OCI-LY1 (cell line): ENCODE data around the gene HMCES.

Source experiments
- H2AFZ ChIP-seq: fragments of 200-600 bp; sonication (generic), shearing (Covaris generic); 2 replicates; pipeline ENCODE4 v1.6.0; 2014; ENCODE audit warnings: antibody characterized with exemption, mild to moderate bottlenecking, low read length
- H3F3A ChIP-seq: fragments of 200-600 bp; sonication (generic), shearing (Covaris generic); 2 replicates; pipeline ENCODE4 v1.6.0; 2014; ENCODE audit warnings: mild to moderate bottlenecking, antibody characterized with exemption, low read length, moderate library complexity; ENCODE audit not compliant: insufficient read depth
- H3K27ac ChIP-seq: fragments of 200-600 bp; sonication (generic); 2 replicates; pipeline ENCODE4 v1.5.1; 2014; ENCODE audit warnings: low read length, mixed run types, mild to moderate bottlenecking, low read depth; ENCODE audit not compliant: poor library complexity, severe bottlenecking
- H3K27me3 ChIP-seq: fragments of 200-600 bp; sonication (generic); 2 replicates; pipeline ENCODE4 v1.6.0; 2014; ENCODE audit warnings: antibody characterized with exemption, mild to moderate bottlenecking, low read length, moderate library complexity; ENCODE audit not compliant: insufficient read depth
- H3K36me3 ChIP-seq: fragments of 200-600 bp; sonication (generic); 2 replicates; pipeline ENCODE4 v1.6.1; 2014; ENCODE audit warnings: mild to moderate bottlenecking, antibody characterized with exemption, low read length, moderate library complexity, mixed read lengths; ENCODE audit not compliant: insufficient read depth
- H3K4me1 ChIP-seq: fragments of 200-600 bp; sonication (generic); 2 replicates; pipeline ENCODE4 v1.5.1; 2014; ENCODE audit warnings: mild to moderate bottlenecking, low read length, moderate library complexity; ENCODE audit not compliant: insufficient read depth, severe bottlenecking
- H3K4me2 ChIP-seq: fragments of 200-600 bp; sonication (generic), shearing (Covaris generic); 2 replicates; pipeline ENCODE4 v1.6.1; 2014; ENCODE audit warnings: low read length
- H3K4me3 ChIP-seq: fragments of 200-600 bp; sonication (generic); 2 replicates; pipeline ENCODE4 v1.5.1; 2014; ENCODE audit warnings: low read length, low read depth, mild to moderate bottlenecking, mixed read lengths; ENCODE audit not compliant: poor library complexity, severe bottlenecking
- H3K79me2 ChIP-seq: fragments of 200-600 bp; shearing (Covaris generic); 2 replicates; pipeline ENCODE4 v1.6.1; 2016; ENCODE audit warnings: mixed run types, low read length, mixed read lengths; ENCODE audit not compliant: insufficient read depth
- H3K9ac ChIP-seq: fragments of 200-600 bp; sonication (generic), shearing (Covaris generic); 2 replicates; pipeline ENCODE4 v1.6.1; 2014; ENCODE audit warnings: mild to moderate bottlenecking, low read length, mixed read lengths
- H3K9me2 ChIP-seq: fragments of 200-600 bp; sonication (generic), shearing (Covaris generic); 2 replicates; pipeline ENCODE4 v1.6.1; 2014; ENCODE audit warnings: low read depth, mild to moderate bottlenecking, low read length, mixed read lengths
- H3K9me3 ChIP-seq: fragments of 200-600 bp; shearing (Covaris generic); 2 replicates; pipeline ENCODE4 v1.6.1; 2014; ENCODE audit warnings: low read length, mixed read lengths
- H4K20me1 ChIP-seq: fragments of 200-600 bp; sonication (generic), shearing (Covaris generic); 2 replicates; pipeline ENCODE4 v1.6.0; 2016; ENCODE audit warnings: mild to moderate bottlenecking, low read length; ENCODE audit not compliant: insufficient read depth
- CTCF ChIP-seq: fragments of 200-600 bp; sonication (generic), shearing (Covaris generic); IDR thresholded peaks from 2 replicates; pipeline ENCODE4 v1.5.1; 2017; ENCODE audit warnings: mild to moderate bottlenecking, antibody characterized with exemption, low read length, moderate library complexity, mixed read lengths
- EZH2 ChIP-seq: fragments of 200-600 bp; sonication (generic), shearing (Covaris generic); IDR thresholded peaks from 2 replicates; pipeline ENCODE4 v1.8.0; 2017; ENCODE audit warnings: borderline replicate concordance, mixed run types, mild to moderate bottlenecking, antibody characterized with exemption, low read length, moderate library complexity, mixed read lengths

Gene HMCES

GRCh38 chr3:129246636-129247035 is 32.0 kb upstream of the HMCES start:
- H3K9me3 ChIP-seq: no peaks in the 10 kb centered on the region
- no peaks in the 10 kb centered on the region for H4K20me1 ChIP-seq
- H3F3A ChIP-seq: no peaks in the 10 kb centered on the region
- H3K4me1 ChIP-seq: peaks cover 33% of the 10 kb centered on the region
- peaks cover 12% of the 10 kb centered on the region for H3K79me2 ChIP-seq
- no peak overlapping the region for H2AFZ ChIP-seq
- TF ChIP-seq CTCF (no peak), EZH2 (no peak)
- no peaks in the 10 kb centered on the region for H3K27me3 ChIP-seq
- no peaks in the 10 kb centered on the region for H3K9me2 ChIP-seq
- H3K36me3 ChIP-seq: no peaks in the 10 kb centered on the region
- peak overlapping the region; percentile 4 for H3K27ac ChIP-seq
- no peak overlapping the region for H3K4me3 ChIP-seq
- H3K9ac ChIP-seq: no peak overlapping the region
- H3K4me2 ChIP-seq: no peak overlapping the region

GRCh38 chr3:129248286-129248979 is 30.2 kb upstream of the HMCES start:
- H3F3A ChIP-seq: no peaks in the 10 kb centered on the region
- H3K27ac ChIP-seq: peak overlapping the region; percentile 61
- H3K79me2 ChIP-seq: peaks cover 12% of the 10 kb centered on the region
- TF ChIP-seq EZH2 (no peak), CTCF (no peak)
- H3K4me3 ChIP-seq: peak overlapping the region; percentile 83
- peaks cover 16% of the 10 kb centered on the region for H3K36me3 ChIP-seq
- H4K20me1 ChIP-seq: no peaks in the 10 kb centered on the region
- H3K27me3 ChIP-seq: no peaks in the 10 kb centered on the region
- no peaks in the 10 kb centered on the region for H3K9me3 ChIP-seq
- peaks cover 33% of the 10 kb centered on the region for H3K4me1 ChIP-seq
- H3K9me2 ChIP-seq: no peaks in the 10 kb centered on the region
- peak overlapping the region; percentile 90 for H3K4me2 ChIP-seq
- H2AFZ ChIP-seq: no peak overlapping the region
- H3K9ac ChIP-seq: peak overlapping the region; percentile 88

- H3K79me2 ChIP-seq: peaks cover 12% of the 10 kb centered on the region
- H3K4me2 ChIP-seq: peak within 1 kb of the TSS; percentile 90
- TF ChIP-seq CTCF (no peak), EZH2 (no peak)
- no peaks in the 10 kb centered on the region for H3K9me3 ChIP-seq
- H3F3A ChIP-seq: no peaks in the 10 kb centered on the region
- peak within 1 kb of the TSS; percentile 88 for H3K9ac ChIP-seq
- H3K27me3 ChIP-seq: no peaks in the 10 kb centered on the region
- H3K4me1 ChIP-seq: peaks cover 33% of the 10 kb centered on the region
- no peaks in the 10 kb centered on the region for H4K20me1 ChIP-seq
- H2AFZ ChIP-seq: peak within 1 kb of the TSS; percentile 17; the same call in 1 of the 2 replicates
- H3K36me3 ChIP-seq: peaks cover 26% of the 10 kb centered on the region
- H3K27ac ChIP-seq: peak within 1 kb of the TSS; percentile 61
- peak within 1 kb of the TSS; percentile 83 for H3K4me3 ChIP-seq
- H3K9me2 ChIP-seq: no peaks in the 10 kb centered on the region
These were observed 29.2 kb upstream of the HMCES start, which contains the start of gene COPG1 for GRCh38 chr3:129249284-129250065. TSS of gene COPG1 (plus strand) at chr3:129249606. CDS start at chr3:129249710, 104 bp downstream.
